ENCODE measurements around the gene LAP3. TPM values are rescaled to one million over a fixed set of nuclear protein-coding genes. Genes with fewer than 3 reads are reported as not detected.

Gene LAP3
- total RNA-seq, 1 donor from 2014 or later: 50.5 TPM

DNA sequence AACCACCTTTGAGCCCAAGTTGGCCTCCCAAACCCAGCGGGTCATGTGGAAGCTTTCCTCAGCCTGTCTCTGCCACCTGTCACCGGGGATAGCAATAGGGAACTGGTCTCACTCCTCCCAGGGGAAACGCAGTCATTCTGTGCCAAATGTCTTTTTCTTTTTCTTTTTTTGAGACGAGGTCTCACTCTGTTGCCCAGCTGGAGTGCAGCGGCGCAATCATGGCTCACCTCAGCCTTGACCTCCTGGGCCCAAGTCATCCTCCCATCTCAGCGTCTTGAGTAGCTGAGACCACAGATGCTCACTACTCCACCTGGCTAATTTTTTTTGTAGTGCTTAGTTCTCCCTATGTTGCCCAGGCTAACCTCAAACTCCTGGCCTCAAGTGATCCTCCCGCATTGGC, 77.7 kb downstream of the LAP3 start:
- Mint-ChIP-seq H3K36me3 (ENCODE audit: low read depth) (no peaks in the 10 kb centered on the region), H3K4me1 (no peaks in the 10 kb centered on the region), H3K4me3 (no peak overlapping the region), H3K27me3 (peaks cover 8% of the 10 kb centered on the region), H3K9me3 (no peaks in the 10 kb centered on the region), H3K27ac (no peak overlapping the region)
- intact Hi-C loops (cut with micrococcal nuclease): no loop called here
- DNase-seq (no peak), ATAC-seq (ENCODE audit: low read depth) (no peak)
- ChIA-PET CTCF (no interaction called here), POLR2A (no interaction called here)
- TF ChIP-seq, protein P1, sequence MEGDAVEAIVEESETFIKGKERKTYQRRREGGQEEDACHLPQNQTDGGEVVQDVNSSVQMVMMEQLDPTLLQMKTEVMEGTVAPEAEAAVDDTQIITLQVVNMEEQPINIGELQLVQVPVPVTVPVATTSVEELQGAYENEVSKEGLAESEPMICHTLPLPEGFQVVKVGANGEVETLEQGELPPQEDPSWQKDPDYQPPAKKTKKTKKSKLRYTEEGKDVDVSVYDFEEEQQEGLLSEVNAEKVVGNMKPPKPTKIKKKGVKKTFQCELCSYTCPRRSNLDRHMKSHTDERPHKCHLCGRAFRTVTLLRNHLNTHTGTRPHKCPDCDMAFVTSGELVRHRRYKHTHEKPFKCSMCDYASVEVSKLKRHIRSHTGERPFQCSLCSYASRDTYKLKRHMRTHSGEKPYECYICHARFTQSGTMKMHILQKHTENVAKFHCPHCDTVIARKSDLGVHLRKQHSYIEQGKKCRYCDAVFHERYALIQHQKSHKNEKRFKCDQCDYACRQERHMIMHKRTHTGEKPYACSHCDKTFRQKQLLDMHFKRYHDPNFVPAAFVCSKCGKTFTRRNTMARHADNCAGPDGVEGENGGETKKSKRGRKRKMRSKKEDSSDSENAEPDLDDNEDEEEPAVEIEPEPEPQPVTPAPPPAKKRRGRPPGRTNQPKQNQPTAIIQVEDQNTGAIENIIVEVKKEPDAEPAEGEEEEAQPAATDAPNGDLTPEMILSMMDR (IDR thresholded peaks at IDR 0.05): no peak

DNA sequence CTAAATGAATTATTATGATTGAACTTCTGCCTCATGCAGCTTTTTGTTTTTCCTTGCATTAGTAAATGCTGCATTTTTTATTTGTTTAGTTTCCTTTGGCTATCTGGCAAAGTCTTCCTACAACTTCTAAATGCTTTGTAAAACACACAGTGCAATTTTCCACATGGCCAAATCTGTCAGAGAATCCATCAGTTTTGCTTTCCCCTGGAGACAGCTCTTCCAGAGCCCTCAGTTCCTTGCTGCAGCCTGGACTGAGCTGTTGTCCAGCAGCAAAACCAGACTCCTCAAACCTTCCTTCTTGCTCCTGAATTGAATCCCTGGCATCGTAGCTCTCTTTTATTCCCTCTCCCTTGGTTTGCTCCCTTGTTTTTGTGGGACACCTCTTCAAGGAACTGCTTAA, 80.1 kb downstream of the LAP3 start:
- intact Hi-C loops (cut with micrococcal nuclease): no loop called here
- H3K9me3 Mint-ChIP-seq: no peaks in the 10 kb centered on the region
- no peaks in the 10 kb centered on the region for H3K36me3 Mint-ChIP-seq (ENCODE audit: low read depth)
- ATAC-seq (ENCODE audit: low read depth) (no peak), DNase-seq (no peak)
- TF ChIP-seq, protein P1 (IDR thresholded peaks at IDR 0.05): no peak
- no peak overlapping the region for H3K4me3 Mint-ChIP-seq
- peaks cover 11% of the 10 kb centered on the region for H3K27me3 Mint-ChIP-seq
- H3K27ac Mint-ChIP-seq: no peak overlapping the region
- POLR2A ChIA-PET: no interaction called here
- H3K4me1 Mint-ChIP-seq: no peaks in the 10 kb centered on the region
- CTCF ChIA-PET: no interaction called here

Other genes with a start within 250 kb of the LAP3 start
- gene QDPR, start 65.1 kb upstream of the LAP3 start, total RNA-seq: 7.2 and 8.9 TPM in 2 replicates
- gene CLRN2, start 62.0 kb upstream of the LAP3 start, total RNA-seq: not detected in 2 replicates
- 71.9 and 74.6 TPM in 2 replicates for gene MED28, start 37.4 kb downstream of the LAP3 start, total RNA-seq
- gene FAM184B, start 204.4 kb downstream of the LAP3 start, total RNA-seq: 0.02 and 0.05 TPM in 2 replicates
- gene DCAF16, start 233.6 kb downstream of the LAP3 start, total RNA-seq: 42.9 and 57.2 TPM in 2 replicates
- gene NCAPG, start 233.8 kb downstream of the LAP3 start, total RNA-seq: 1.1 and 1.5 TPM in 2 replicates

Data from activated B cell treated with CpG ODN at 0.5 μM for 24 hours (primary cell).